NCI-H2107 treated with DMSO at 0.1 percent for 48 hours (cell line): ENCODE data around the gene IL31.

ENCODE experiments used
- DNase-seq: peaks from one replicate; lab custom pipeline; 2025; ENCODE audit not compliant: unreplicated experiment; lab: John Stamatoyannopoulos, UW

The IL31 gene

GRCh38 chr12:122130150-122130549 is 43.9 kb downstream of the IL31 start:
- no peak for DNase-seq

GRCh38 chr12:122129131-122129530 is 44.9 kb downstream of the IL31 start:
- DNase-seq: no peak

GRCh38 chr12:122128481-122128880 is 45.5 kb downstream of the IL31 start:
- no peak for DNase-seq

GRCh38 chr12:122127839-122128238 is 46.2 kb downstream of the IL31 start:
- no peak for DNase-seq

- DNase-seq: no peak
Observed at GRCh38 chr12:122126713-122127597, 47.1 kb downstream of the IL31 start.

- no peak for DNase-seq
Observed at GRCh38 chr12:122126342-122126635, 47.7 kb downstream of the IL31 start.

- DNase-seq: no peak
Observed at GRCh38 chr12:122125452-122126341, 48.3 kb downstream of the IL31 start.

GRCh38 chr12:122124370-122124769 is 49.7 kb downstream of the IL31 start:
- DNase-seq: no peak

GRCh38 chr12:122123761-122124145 is 50.3 kb downstream of the IL31 start:
- DNase-seq: no peak

- peak; percentile 37 for DNase-seq
Observed at GRCh38 chr12:122123051-122123760, 50.8 kb downstream of the IL31 start.
